Adipose tissue (tissue), 3 donors: ENCODE results near the gene KIF3C. TPM values are rescaled to one million over a fixed set of nuclear protein-coding genes. Genes with fewer than 3 reads are reported as not detected.
"Not testable (repeated sequence)": the region's sequence is repeated elsewhere in the genome, so short reads cannot be mapped to it uniquely, and the experiment has no call there.

Experiments used
- H3K27ac ChIP-seq: one replicate; pipeline ENCODE4 v1.5.1; 2013; ENCODE audit warnings: low read depth, low read length
- WGBS, 3 donors: extraction: QIAGEN DNeasy Blood & Tissue Kit; methylation state at CpG; one replicate each; pipeline ENCODE4 v1.1.7; 2013; 5-methylcytosine and 5-hydroxymethylcytosine counted together
- polyA plus RNA-seq, 3 donors: library from polyadenylated mRNA; stranded (reverse); fragments of 200-250 nt; gene quantifications; one replicate each; pipeline ENCODE4 v1.2.3, GENCODE V29; 2013
- donor health status: healthy with polysubstance abuse.
- donor health status: Bipolar disorder and iron deficiency.
- donor health status: healthy.

Gene KIF3C
- polyA plus RNA-seq, result 1 to 10 TPM; 1.5 to 5.5 (median 1.9) TPM

DNA sequence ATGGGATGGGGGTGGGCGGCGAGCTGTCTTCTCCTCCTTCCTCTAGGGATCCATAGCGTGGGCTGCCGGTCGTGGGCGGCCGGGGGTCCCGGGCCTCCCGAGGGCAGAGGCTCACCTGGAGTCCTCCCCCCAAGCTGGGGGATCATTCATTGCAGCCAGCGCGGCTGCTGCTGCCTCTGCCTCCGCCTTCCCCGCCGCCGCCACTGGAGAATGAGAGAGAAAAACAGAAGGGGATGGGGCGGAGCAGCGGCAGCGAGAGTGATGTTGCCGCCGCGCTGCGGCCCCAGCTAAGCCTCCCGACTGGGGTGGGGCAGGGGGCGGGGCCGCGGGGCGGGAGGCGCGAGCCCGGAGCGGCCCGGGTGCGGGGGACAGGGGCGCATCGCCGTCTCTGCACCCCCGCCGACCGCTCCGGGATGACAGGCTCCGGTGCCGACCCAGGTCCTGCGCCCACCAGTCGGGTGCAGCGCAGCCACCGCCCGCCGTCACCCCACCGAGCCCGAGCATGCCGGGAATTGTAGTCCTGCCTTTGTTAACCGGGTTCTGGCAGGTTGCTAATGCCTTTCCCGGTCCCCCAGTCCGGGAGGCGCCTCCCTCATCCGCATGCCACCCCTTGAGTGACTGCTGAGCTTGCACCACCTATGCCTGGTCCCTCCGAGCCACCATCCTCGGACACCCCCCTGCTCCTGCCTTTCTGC is at the start of gene KIF3C:
Gene KIF3C (minus strand): TSS at position 225 of the 695 bp plus-strand sequence. CDS start 580 bp downstream, outside the sequence.
- H3K27ac ChIP-seq, result no peak within 1 kb of the TSS
- 0 to 1% (median 0%) methylated on average over 43 to 58 of the region's 58 CpGs for whole genome bisulfite sequencing, 3 donors

DNA sequence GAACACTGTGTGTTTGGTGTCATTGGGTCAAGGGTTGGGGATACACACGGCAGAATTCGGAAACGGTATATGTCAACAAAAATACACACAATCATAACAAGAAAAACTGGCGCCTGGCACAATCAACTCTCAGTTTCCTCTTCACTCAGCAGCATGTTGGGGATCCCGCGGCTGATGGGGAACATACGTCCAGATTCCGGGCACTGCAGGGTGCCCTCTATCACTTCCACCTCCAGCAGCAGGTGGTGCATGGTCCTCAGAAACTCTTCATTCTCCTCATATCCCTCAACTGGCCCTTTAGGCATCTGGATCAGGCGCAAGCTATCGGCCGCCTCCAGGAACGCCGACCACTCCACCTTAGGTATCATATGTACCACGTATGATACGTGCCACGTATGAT is 45.8 kb upstream of the KIF3C start:
- WGBS, 3 donors, result 92 to 96% (median 94%) methylated on average over 16 of the region's 16 CpGs
- not testable (repeated sequence) for H3K27ac ChIP-seq

- H3K27ac ChIP-seq, result no peak overlapping the region
Measured at GRCh38 chr2:26025509-26025908, 43.2 kb upstream of the KIF3C start.

DNA sequence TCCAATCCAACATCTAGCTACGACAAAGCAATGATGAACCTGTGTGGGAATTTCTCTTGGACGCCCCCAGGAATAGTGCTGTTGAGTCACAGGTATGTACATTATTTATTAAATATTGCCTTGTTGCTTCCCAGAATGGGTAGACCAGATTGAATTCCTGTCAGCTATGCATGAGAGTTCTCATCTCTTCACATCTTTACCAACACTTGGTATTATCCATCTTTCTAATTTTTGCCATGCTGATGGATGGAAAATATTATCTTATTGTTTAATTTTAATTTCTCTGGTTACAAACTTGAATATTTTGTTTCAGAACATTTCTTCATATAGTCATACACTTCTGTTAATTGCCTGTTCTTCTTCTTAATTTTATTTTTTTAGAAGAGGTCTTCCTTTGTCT is 42.0 kb upstream of the KIF3C start:
- H3K27ac ChIP-seq, result no peak overlapping the region
- WGBS, 3 donors, result 95 to 97% (median 96%) methylated on average over 2 of the region's 2 CpGs

DNA sequence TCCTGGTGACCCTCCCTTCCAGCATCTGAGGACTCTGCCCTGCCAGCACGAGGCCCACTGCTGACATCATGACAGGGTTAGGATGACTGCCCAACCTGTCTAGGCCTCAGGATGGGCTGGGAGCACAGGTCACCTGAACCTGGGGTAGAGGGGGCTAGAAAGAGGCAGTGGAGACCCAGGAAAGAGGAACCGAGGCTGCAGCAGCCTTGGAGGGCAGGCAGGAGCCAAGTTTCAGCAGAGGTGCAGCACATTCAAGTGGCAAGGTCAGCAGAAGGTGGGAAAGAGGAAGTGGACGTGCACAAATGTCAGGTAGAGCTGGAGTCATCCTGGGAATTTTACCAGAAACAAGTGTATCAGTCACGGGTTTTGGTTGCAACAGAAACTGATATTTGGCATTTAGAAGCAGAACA is 37.9 kb upstream of the KIF3C start:
- no peak overlapping the region for H3K27ac ChIP-seq
- WGBS, 3 donors, result 53 to 70% (median 65%) methylated on average over 4 of the region's 4 CpGs

GRCh38 chr2:26018184-26019055 is 36.1 kb upstream of the KIF3C start:
- 31 to 44% (median 42%) methylated on average over 3 of the region's 3 CpGs for WGBS, 3 donors

DNA sequence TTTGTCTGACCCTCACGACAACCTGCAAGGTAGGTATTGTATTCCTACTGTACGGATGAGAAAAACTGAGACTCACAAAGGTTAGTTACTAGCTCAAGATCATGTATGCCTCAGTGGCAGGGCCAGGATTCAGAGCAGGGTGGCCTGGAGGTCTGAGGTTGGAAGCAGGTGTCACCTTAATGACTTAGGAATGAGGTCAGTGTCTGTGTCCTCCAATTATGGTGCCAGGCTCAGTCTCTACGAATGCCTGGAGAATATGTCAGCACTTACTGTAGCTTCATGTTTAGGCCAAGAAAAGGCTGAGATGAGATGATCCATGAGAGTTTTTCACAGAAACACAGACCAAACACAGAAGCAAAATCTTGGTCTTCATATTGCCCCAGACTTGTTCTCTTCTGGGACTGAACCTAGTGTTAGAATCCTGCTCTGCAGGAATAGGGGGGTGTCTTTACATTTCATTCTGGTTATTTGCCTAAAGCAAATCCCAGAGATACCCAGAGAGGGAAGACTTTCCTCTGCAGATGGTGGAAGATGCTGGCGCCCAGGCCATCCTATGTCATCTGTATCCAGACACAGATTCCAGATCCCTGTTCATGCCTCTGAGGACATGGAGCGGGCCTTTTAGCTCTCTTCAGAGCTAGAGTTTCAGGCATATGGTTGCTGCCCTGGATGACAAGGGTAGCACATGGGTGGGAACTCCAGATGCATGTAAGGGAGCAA is 35.3 kb upstream of the KIF3C start:
- 93 to 98% (median 97%) methylated on average over 5 of the region's 5 CpGs for WGBS, 3 donors
- no peak overlapping the region for H3K27ac ChIP-seq

More at GRCh38 chr2:26018184-26019055, 36.1 kb upstream of the KIF3C start:
- H3K27ac ChIP-seq, result no peak overlapping the region

GRCh38 chr2:26016706-26017045 is 34.4 kb upstream of the KIF3C start:
- WGBS, 3 donors, result 72 to 100% (median 74%) methylated on average over 3 to 4 of the region's 4 CpGs

DNA sequence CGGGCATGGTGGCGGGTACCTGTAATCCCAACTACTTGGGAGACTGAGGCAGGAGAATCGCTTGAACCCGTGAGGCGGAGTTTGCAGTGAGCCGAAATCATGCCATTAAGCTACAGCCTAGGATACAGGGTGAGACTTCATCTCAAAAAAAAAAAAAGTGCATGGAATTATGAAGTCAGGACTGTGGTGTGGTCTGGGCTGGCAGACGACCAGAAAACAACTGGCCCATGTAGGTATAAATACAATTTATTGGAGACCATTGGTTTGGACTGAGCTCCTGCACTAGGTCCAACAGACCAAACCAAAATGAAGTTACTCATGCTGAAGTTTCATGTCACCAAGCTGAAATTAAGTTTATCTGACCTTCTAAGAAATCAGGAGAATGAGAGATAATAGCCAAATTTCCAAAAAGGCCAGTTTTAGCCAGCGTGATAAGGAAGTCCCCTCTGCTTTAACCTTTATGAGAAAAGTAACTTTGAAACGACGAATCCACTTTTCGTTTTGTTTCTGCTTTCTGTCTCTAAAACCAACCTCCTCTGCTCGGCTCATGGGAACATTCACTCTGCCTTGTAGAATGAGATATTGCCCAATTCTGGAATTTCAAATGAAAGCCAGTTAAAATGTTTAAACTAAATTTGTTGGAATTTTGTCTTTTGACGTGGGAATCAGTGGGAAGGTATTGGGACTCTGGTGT is 33.9 kb upstream of the KIF3C start:
- 81 to 92% (median 83%) methylated on average over 13 of the region's 13 CpGs for WGBS, 3 donors
- no peak overlapping the region for H3K27ac ChIP-seq

More at GRCh38 chr2:26016706-26017045, 34.4 kb upstream of the KIF3C start:
- H3K27ac ChIP-seq, result not testable (repeated sequence)

DNA sequence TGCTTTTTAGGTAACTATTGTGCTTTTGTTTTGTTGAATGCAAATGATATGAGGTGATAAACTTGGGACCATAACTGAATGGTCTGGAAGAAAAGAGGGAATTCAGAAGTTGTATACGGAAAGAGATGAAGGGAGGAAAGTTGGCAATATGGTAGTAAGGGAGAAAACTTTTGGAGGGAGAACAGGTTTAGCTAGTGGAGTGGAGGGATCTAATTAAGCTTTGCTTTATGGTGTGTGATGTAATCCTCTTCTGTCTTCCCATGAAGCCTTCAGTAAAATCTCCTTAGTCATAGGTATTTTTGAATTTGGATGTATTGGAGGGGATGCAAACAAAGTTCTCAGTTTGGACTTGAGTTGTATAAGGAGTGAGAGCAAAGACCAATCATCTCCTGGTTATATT is 31.4 kb upstream of the KIF3C start:
- H3K27ac ChIP-seq, result no peak overlapping the region
- 96 to 98% (median 96%) methylated on average over 1 of the region's 1 CpG for WGBS, 3 donors

DNA sequence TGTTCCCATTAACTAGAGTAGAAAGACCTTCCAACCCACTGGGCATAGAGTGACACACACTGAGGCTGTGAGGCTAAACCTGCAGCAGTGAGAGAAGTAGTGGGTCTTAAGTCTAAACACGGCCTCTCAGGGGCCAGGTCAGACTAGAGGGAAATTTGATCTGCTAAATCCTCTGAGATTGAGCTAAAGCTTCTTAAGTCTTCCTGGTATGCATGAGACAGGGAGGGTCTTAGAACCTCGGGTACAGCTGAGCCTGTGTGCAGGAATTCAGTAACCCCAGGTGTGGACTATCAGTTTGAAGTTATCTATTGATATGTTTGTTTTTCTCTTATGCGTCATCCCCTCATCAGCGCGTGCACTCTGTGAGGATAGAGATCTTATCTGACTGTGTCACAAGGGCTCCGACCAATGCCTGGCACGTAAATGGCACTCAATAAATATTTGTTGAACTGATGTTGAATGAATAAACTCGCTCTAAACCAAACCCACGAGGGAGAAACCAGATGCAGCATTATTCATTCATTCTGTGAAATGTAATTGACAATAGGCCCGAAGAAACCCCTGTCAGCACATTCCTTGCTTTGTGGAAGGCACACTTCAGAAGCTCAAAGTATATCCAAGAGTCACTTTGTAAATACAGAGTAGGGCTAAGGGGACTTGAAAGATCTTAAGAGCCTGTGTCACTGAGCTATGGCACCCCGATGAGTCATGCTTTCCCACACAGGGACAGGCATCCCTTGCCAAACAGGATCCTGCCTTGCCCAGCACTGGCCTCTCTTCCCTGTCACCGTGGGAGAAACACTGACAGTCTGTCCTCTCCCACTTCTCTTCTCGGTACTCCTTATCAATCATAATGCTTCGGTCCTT is 29.9 kb upstream of the KIF3C start:
- WGBS, 3 donors, result 23 to 66% (median 53%) methylated on average over 14 of the region's 14 CpGs
- no peak overlapping the region for H3K27ac ChIP-seq

DNA sequence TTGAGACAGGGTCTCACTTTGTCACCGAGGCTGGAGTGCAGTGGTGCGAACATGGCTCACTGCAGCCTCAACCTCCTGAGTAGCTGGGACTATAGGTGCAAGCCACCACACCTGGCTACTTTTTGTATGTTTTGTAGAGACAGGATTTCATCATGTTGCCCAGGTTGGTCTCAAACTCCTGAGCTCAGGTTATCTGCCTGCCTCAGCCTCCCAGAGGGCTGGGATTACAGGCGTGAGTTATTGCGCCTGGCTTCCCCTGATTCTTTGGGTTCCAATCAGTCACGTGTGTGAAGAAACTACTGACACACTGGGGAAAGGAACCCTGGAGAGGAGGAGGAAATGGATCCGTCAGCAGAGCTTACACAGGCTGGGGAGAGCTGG is 29.3 kb upstream of the KIF3C start:
- 58 to 60% (median 60%) methylated on average over 6 of the region's 6 CpGs for WGBS, 3 donors
- H3K27ac ChIP-seq, result no peak overlapping the region

- WGBS, 3 donors, result 71 to 83% (median 82%) methylated on average over 3 of the region's 3 CpGs
- H3K27ac ChIP-seq, result no peak overlapping the region
Measured at GRCh38 chr2:26010943-26011342, 28.6 kb upstream of the KIF3C start.

DNA sequence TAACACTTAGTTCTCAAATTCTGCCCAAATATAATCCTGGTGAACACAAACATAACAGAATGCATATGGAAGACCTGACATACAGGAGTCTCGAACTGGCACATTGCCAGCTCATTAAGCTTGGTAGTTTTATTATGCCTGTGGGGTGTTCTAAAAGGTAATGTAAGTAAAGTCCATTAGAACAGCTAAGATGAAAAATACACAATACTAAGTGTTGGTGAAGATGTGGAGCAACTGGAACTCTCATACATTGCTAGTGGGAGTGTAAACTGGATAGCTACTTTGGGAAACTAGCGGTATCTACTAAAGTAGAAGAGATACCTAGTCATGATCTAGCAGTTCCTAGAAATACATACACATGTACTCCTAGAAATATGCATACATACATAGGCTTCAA is 27.3 kb upstream of the KIF3C start:
- 65 to 75% (median 67%) methylated on average over 2 of the region's 2 CpGs for WGBS, 3 donors
- H3K27ac ChIP-seq, result no peak overlapping the region

DNA sequence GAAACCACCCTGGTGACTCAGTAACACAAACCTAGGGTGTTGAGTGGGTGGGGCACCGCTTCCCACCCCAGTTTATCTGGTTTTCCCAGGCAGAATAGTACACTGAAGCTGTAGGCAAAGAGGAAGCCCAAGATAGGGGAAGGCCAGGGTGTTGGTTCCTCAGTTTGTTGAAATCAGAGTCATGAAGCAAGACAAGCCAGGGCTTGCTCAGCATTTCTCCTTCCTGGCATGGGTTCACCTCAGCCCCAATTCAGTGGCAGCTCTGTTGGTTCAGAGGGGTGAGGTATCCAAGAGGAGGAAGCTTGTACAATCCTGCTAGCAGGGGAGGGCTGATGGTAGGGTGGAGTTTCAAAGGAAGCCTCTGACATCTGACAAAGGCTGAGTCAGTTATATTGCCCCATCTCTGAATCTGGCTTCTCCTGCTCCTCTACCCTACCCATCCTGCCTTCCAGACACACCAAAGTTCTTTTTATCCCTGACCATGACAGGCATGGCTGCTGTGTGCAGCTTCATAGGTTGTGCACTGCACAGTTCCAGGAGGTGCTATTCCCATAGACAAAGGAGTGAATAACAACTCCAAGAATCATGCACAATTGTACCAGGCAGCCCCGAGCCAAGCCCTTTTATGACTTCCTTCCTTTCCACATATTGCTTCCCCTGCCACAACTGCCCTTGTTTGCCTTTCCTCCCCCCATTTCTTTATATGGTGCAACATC is 26.7 kb upstream of the KIF3C start:
- WGBS, 3 donors, result 47 to 85% (median 53%) methylated on average over 2 of the region's 2 CpGs
- H3K27ac ChIP-seq, result peak overlapping the region; percentile 31

- WGBS, 3 donors, result 90 to 100% (median 95%) methylated on average over 1 of the region's 1 CpG
- H3K27ac ChIP-seq, result no peak overlapping the region
Measured at GRCh38 chr2:26008095-26008494, 25.8 kb upstream of the KIF3C start.

GRCh38 chr2:26002632-26003310 is 20.5 kb upstream of the KIF3C start:
- no peak overlapping the region for H3K27ac ChIP-seq
- 60 to 80% (median 65%) methylated on average over 9 of the region's 9 CpGs for WGBS, 3 donors
